NCI-H146 (cell line): ENCODE measurements around the gene CHD6.

Source experiments
- DNase-seq: peaks from one replicate; lab custom pipeline; 2025; lab: John Stamatoyannopoulos, UW

Gene CHD6

DNA sequence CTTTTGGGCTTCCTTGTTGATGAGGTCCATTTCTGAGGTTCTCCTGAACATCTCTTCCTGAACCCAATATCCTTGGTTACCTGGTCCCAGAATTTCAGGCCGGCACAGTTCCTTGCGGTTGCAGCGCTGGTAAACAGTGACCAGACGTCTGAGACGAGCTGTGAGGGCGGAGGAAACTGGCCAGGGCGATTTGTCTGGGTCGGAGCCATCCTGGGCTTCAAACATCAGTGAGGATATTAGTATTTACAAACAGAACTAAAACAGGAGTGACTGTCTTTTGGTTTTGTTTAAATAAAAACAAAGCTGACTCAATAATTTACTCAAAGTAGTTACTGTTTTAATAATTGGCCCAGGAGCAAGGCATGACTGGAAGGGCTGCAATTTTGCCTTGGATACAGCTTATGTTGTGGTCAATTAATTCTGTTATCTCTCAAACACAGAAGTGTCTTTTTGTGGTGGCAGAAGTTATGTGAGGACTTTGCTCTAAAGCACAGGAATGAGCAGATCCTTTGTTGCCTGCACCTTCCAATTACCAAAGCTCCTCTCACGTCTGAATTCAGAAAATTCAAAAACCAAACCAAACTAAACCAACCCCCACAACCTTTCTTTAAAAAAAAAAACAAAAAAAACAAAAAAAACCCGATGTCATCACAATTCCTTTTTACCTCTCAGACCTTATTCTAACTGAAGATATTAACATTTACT lies 192.8 kb downstream of the CHD6 start:
- DNase-seq = no peak

DNA sequence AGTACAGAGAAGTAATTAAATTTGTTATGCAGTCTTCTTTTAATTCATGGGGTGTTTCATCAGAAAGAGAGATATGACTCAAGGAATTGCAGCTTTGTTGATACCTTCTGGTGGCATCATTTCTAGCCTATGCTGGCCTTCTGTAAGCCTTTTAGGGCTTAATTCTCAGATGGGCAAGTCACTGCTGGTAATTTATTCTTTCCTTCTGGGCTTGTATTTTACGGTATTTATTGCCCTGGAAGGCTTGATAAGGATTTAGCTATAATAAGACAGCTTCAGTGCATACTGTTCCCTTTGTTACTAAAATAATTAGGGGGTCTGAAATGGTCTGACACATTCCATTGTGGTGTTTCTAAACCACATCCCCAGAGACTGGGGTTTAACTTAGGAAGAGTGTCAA lies 193.6 kb downstream of the CHD6 start:
- DNase-seq = no peak

DNA sequence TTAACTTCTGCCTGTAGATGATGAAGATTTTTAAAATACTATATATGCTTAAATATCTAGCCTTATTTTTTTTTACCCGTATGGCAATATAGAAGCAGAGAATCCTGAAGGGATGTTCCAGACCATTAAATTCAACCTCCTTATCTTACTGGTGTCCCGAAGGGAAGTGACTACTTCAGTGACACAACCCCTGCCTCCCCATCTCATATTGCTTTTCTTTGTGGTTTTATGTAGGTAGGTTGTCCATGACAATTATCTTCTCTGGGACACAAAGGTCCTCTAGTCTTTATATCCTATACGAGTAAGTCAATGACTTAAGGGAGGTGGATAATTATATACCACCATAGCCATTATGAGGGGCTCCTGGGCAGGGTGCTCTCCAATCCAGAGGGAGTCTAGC lies 194.2 kb downstream of the CHD6 start:
- DNase-seq = no peak

DNA sequence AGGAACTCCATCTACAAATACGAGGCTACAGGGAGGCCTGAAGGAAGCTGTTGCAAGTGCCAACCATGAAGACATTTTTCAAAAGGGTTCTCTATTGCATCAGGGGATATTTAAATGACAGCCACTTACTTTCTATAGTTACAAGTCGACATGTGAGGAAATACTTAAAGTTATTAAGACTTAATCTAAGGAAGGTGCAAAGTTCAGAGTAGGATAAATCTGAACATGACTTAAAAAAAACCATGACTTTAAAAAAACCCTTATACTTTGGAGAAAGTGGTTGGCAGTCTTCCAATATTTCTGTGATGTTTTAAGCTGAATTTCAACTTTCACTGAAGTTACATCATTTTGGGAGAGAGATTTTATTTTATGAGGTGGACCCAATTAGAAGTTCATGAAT lies 195.2 kb downstream of the CHD6 start:
- DNase-seq = no peak

DNA sequence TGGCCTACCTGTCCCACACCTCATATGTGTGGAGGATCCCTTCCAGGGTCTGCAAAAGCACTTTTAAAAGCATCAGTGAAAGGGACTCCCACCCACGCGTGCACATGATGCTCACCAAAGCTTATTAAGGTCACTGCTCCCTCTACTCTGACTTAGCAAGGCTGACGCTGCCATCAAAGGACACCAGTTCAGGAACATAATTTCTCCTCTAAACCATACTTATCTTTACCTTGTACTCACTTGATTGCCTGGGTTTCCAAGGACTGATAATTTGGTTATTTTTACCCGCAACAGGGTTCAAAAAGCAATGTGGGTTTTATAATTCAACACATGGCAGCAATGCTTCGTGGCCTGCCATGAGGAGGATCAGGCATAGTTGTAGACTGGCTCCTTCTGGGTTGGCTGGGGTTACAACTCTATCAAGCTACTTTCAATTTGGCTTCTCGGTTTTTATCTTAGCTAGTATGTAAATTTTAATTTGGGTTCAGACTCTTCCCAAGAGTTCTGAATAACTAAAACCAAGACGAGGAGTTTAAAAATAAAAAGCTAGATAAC lies 199.4 kb downstream of the CHD6 start:
- DNase-seq = no peak

DNA sequence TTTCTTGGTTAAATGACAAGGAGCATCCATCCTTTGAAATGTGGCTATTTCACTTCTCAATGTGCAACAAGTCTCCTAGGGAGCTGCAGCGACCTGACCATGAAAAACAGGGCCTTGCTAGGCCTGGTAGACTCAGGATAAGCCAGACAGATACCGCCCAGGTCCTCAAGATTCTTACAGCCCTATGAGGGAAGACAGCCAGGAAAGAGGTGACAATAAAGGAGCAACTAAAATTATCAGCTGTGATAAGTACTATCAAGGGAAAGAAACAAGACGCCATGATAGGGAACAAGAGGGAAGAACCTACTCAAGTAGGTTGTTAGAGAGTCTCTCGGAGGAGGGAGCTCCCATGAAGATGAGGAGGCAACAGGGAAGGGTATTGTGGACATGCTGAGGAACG lies 200.1 kb downstream of the CHD6 start:
- no peak for DNase-seq

DNA sequence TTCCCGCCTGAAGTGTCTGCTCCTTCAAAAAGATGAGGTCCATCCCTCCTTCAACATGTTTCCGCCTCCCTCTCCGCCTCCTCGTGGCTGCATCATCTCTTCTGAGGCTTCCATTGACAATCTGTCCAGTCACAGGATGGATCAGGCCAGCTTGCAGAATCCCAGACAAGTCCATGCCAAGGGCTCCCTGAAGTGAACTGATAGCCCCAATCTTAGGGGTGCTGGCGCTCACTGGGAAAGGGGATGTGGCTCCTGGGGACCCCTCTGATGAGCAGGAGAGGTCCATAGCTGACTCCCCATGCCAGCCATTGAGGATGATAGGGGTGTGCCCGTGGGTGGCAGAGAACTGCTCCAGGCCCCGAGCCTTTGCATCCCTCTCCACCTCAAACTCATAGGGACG lies 203.0 kb downstream of the CHD6 start:
- no peak for DNase-seq

DNA sequence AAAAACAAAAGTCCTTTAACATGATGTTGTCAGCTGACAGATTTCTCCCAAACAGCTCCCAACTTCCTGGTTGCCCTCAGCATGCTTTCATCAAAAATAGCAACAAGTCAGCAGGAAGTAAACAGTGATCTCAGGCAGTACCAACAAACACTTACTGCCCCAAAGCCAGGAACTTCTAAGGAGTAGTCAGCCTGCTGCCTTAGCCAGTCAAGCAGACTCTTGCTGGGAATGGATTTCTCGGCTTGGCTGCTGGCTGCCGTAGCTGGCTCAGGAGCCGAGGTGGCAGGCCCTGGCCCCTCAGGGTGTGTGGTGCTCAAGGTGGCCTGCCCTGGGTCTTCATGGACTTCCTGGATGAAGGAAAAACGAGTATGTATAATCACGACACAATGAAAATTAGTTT lies 205.0 kb downstream of the CHD6 start:
- no peak for DNase-seq

DNA sequence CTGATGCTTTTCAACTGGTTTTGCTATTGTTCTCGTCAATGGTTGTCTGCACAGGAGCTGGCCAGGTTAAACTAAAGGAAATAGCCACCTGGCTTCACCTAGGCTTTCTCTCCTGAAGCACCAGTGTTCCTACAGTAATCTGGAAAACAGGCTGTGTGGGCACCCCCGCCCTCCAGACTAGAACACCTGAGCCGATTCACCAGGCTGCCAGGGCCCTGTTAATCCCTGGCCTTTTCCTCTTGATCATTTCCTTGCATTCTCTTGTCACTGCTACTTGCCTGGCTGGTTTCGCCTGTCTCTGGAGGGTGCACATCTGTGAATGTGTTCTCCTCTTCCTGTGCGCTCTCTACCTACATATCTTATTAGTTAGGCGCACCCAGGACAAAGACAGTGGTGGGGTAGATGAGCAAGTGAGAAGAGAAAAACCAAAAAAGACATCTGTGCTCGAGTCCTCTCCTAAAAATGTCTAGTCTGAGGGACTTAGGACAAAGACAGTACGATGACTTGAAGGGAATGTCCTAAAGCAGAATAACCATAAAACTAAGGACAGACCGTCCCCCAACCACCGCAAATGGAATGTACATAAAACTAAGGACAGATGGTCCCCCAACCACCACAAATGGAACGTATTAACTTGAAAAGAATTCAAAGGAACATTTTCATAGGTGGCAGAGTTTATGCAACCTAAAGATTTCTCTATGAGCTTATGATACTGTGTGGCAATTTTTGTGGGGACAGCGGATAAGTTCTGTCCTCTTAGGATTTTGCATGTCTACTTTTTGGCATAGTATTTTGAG lies 205.7 kb downstream of the CHD6 start:
- no peak for DNase-seq

DNA sequence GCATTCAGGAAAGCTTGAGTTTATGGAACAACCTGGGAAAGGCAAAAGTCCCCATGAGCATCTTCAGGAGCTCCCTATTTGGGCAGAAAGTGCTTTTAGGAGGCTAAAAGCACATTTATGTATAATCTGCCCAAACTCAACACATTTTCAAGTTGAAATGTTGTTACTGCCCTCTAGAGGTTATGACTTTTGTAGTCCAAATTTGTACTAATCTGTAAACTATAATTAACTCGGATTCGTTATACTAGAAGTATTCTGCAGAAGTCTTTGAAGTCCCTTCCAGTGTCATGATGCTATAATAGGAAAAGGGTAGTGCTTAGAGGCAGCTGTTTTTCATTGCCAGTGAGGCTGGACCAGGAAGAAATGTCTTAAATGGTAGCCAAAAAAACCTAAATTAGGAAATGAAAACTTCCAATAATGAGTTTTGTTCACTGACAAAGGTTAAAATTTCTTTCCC lies 206.8 kb downstream of the CHD6 start:
- no peak for DNase-seq

DNA sequence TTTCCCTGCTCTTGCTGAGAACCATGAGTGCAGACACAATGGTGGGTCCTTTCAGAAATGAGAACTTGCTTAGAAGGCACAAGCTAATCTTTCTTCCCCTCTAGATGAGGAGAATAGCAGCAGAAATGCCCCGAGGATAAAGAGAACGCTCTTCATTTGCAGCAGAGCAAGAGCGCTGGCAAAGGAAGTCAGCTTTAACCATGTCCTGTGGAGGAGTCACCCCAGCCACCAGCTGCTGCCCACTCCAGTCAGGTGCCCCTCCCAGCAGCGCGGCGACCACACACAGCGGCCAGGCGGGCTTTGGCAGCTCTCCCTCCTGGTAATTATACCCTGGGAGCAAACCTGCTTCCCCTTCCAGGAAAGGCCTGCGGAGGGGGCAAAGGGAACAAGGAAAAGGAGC lies 209.2 kb downstream of the CHD6 start:
- no peak for DNase-seq

DNA sequence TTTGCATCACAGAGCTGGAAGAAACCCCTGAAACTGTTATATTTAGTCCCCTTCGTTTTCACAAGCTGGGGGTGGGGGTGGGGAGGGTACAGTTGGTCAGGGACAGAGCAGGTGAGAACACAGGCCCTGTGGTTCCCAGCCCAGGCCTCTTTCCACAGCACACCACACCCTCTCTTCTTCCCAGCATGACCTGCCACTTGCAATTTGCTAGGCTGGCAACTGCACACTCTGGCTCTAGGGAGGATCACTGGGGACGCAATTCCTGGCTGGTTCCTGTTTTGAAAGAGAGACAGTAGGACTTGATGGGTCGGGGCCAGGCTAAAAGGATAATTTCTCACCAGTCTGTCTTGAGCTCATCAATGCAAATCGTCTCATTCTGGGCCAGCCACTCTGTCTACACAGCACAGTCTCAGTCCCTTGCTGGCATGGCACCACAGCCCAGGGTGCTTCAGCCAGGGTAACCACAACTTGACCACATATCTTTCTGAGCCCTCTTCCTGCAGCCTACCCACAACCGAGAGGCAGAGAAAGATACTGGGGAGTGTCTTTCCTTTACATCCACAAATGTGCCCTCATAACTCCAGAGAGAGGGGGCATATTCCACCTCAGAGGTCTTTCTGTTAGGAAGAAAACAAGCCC lies 209.9 kb downstream of the CHD6 start:
- no peak for DNase-seq

DNA sequence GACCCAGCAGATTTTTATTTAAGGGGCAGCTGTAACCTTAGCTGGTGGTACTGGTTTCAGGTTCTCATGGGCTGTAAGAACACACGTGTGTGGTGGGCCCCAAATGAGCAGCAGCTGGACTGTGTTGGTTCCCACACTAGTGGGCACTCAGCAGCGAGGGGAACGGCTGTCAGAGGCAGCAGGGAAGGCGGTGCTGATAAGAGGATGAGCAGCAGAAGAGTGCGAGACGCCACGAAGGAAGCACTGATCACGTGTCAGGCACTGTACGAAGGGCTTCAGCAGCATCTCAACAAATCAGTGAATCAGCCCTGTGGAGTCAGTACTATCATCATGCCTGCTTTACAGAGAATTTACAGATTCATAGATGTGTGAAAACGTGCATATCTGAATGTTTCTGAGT lies 210.6 kb downstream of the CHD6 start:
- no peak for DNase-seq

DNA sequence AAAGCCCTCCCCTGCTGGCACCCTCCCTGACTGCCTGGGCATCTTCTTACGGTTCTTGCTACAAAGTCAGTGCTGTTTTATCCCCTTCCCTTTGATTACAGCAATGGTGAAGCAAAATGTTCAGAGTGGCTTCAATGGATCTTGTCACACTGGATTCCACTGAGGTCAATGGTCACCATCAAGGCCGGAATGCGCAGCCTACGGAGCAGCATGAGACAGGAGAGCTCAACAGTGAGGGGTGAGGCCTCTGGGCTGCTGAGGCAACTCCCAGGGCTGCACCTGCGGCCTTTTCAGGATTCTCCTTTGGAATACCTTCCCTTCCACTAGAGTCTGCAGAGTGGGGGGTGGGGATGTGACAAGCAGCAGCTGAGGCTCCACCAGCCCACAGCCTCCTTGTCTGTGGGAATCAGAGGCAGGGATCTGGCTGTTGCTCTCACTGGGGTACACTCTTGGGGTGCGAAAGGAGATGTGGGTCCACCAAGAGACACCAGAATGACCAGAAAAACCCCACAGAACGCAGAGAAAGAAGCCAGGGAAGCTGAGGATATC lies 211.2 kb downstream of the CHD6 start:
- DNase-seq = no peak

DNA sequence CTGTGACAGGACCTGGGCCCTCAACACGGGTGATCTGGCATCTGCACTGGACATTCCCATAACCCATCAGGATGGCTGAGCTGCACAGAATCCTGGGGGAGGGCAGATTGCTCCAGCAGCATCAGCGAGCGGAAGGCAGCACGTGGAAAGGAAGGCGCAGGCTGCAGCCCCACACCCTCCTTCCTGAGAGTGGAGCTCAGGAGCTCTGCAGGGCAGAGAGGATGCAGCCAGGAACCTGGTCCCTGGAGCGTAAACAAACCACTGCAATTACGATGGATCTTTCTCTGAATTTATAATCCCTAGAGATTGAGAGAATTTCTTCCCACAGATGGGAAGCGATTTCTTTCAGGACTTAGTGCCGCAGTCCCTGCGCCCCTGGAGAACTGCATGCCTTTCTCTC lies 211.8 kb downstream of the CHD6 start:
- no peak for DNase-seq

DNA sequence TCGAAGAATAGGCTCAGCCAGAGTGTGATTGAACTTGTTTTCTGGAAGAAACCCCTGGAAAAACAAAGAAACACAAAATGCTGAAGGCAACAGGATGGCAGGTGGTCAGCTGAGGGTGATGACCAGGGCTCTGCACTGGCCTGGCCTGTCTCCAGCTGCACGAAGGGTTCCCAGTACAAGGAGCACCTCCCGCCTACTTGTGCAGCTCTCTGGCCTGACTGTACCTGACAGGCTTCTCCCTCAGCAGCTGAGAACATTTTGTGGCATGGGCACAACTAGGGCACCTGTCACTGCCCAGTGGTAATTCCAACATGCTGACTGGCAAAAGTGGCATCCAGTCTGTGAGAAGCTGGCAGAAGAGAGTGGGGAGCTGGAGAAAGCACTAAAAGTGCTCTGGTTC lies 212.7 kb downstream of the CHD6 start:
- DNase-seq = no peak

DNA sequence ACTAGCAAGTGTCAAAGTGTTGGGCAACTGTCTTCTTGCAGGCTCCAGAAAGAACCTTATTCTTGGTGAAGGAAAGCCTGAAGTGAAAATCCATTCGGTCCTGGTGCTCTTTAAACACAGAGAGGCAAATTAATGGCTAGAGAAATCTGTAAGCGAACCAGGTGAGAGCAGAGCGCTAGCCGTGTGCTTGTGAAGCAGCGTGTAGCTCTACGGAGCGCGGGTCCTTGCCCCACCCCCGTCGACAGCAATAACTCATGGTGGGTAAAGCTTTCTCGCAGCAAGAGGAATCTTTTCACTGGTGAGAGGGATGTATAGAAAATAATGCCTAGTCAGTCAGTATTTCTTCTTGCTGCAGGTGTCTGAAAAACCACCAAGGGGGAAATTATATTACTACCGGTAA lies 214.6 kb downstream of the CHD6 start:
- DNase-seq = no peak

DNA sequence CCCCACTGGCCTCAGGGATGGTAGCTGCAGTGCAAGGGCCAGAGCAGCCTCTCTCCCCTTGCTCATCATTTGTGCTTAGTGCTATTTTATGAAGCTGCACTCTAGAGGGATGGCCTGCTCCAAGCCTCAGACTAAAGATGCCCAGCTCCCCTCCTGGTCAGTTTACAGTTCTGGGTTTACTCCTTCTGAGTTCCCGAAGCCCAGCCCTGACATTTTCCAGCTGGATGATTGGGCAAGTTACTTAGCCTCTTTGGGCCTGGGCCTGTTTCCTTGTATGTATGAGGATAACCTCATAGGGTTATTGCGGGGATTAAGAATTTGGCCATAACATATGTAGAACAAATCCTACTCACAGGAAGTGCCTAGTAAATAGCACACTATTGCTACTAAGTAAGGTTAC lies 219.8 kb downstream of the CHD6 start:
- no peak for DNase-seq

DNA sequence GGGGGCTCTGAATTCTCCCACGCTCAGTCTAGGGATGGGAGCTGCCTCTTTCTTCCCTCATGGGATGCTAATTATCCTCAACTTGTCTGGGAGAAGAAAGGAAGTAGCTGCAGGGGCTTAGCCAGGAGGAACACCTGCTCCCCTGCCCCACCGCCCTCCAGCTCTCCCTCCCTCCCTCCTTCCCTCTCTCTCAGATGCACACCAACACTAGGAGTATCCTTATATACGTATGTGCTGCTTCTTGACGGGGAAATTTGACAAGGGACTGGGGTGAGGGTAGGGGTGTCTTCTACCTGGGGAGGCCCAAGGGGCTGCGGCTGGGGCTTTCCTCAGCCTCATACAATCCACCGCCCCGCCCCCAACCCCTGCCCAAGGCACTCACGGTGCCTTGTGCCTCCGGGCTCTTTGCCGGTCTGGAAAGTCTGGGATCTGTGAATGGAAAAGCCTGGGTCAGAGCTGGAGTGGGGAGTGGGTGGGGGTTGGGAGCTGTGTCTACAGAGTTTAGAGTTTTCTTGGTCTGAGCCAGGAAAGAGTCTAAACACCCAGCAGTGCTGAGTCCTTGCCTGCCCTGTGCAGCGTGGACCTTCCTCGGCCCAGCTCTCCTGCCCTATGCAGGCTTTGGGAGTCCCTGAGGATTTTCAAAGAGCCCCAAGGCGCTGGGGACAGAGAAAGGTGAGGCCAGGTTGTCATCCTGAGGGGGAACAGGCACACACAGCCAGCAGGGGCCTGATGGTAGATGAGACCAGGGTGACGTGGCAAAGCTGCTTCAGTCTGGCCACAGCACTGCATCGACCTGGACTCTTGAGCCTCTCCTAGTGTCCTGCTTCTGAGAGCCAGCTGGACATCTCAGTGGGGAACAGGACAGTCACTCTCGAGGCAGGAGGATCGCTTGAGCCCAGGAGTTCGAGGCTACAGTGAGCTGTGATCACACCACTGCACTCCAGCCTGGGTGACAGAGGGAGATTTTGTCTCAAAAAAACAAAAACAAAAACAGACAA lies 222.2 kb downstream of the CHD6 start:
- DNase-seq = no peak

DNA sequence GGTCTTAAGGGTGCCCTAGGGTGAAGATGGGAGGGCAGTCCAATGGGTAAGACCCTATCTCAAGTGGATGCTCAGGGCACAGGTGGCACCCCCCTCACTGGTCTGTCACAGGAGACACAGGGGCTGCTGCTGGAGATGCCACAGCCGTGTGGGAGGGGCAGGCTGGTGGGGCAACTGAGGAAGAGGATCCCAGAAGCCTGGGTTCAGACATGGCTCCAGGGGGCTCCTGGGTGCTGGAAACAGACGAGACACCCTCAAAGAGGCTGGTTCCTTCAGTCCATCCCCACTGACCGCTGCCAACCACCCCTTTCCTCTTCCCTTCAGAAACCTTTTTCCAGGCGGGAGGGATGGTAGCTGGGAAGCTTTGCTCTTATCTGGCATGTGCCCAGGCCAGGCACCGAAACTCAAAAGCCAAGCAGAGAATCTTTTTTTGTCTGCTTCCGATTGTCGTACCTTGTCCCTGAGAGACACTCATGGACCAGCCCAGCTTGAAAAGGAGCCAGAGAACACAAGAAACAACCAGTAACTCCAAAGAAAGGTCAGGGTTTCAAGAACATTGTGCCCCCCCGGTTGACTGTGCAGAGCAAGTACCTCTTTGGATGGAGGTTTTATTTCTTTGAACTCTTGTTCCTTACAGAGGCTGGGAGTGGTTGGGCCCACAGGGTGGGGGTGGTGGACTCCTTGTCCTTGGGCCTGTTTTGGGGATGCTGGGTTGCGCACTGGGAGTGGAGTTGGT lies 223.1 kb downstream of the CHD6 start:
- DNase-seq = no peak

DNA sequence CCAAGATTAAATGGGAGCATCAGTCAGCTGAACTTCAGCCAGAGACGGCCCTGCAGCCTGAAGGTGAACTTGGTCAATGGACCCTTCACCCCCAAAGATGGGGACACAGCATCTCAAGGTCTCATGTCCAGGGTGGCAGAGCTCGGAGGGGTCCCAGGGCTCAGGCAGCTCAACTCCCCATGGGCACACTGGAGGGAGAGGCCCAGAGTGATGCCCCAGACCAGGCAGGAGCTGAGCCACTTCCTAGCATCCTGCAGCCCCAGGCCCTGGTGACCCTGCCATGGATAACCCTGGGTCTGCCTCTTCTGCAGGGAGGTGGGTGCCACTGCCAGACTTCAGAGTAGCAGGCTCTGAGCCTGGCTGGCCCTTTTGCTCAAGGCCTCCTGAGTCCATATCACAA lies 224.1 kb downstream of the CHD6 start:
- DNase-seq = no peak
